Measurements from ENCODE around the gene IGLL1. TPM values are rescaled to one million over a fixed set of nuclear protein-coding genes. Genes with fewer than 3 reads are reported as not detected.

The IGLL1 gene
- total RNA-seq, 4 donors from 2014 or later, result not detected

DNA sequence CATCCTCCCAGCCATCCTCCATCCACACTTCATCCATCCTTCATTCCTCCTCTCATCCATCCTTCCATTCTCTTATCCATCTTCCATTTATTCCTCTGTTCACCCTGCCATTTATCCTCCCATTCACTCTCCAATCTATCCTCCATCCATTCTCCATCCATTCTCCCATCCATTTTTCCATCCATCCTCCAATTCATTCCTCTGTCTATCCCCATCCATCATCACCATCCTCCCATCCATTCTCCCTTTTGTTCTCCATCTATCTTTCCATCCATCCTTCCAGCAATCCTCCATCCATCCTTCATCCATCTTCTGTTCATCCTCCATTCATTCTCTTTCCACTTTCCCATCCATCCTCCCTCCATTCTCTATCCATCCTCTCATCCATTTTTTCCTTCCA, 28.7 kb downstream of the IGLL1 start:
- no peak for TF ChIP-seq CTCF (IDR thresholded peaks at IDR 0.05; ENCODE audit: low read depth)

- TF ChIP-seq CTCF (IDR thresholded peaks at IDR 0.05; ENCODE audit: low read depth), result no peak
Observed at GRCh38 chr22:23550049-23550650, 29.9 kb downstream of the IGLL1 start.

DNA sequence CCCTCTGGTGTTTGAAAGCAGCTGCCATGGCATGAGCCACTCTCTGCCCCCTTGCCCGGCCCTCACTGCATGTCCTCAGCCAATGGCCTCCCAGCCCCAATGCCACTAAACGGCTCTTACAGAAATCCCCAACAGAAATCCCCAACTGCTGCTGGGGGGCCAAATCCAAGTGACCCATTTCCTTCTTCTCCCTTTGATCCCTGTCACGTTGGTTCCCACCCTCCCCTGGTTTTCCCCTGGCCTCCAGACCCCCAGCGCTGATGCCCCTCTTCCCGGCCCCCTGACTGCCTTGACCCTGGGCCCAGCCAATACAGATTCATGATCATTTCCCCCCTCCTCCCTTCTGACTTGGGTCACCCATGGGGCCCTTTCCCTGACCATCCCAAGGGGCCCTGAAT, 30.9 kb downstream of the IGLL1 start:
- TF ChIP-seq CTCF (IDR thresholded peaks at IDR 0.05; ENCODE audit: low read depth), result no peak

DNA sequence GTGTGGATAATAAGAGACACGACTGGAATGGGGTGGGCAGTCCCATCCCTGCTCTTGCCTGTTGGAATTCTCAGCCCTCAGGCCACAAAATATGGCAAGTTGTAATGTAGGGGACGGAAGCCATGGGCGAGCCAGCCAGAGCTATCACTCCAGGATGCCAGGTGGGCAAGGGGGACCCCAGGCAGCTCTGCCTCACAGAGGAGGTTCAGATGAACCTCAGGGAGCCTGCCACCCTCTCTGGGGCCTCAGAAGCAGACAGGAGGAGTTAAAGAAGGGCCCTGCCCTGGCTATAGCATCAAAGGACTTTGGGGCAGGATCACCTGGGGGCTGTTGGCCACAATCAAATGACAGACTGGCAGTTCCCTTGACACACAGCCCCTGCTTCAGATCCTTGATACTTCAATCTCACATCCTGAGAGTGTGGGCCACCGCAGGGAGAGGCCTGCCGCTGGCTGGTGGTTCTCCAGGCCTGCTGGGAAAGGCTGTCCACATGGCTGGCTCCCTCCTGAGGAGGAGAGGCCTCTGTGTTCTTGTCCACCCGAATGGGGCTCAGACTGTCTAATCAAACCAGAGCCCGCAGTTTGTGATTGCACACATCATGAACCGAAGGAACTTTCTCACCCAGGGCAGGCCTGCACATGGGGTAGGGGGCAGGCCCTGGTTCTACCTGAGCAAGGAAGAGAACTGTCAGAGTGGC, 31.4 kb downstream of the IGLL1 start:
- TF ChIP-seq CTCF (IDR thresholded peaks at IDR 0.05; ENCODE audit: low read depth), result no peak

DNA sequence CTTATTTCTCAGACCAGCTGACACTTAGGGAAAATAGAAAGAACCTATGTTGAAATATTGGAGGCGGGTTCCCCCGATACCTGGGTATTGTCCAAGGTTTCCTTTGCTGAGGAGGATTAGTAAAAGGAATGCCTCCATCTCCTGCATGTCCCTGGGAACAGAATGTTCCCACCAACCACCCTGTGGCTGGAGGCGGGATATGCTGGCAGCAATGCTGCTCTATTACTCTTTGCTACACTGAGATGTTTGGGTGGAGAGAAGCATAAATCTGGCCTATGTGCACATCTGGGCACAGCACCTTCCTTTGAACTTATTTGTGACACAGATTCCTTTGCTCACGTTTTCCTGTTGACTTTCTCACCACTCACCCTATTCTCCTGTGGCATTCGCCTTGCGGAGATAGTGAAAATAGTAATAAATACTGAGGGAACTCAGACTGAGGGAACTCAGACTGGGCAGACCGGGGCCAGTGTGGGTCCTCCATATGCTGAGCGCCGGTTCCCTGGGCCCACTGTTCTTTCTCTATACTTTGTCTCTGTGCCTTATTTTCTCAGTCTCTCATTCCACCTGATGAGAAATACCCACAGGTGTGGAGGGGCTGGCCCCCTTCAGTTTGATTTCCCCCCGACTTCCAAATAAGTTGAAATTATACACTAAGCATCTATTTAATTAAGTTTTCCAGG, 32.1 kb downstream of the IGLL1 start:
- no peak for TF ChIP-seq CTCF (IDR thresholded peaks at IDR 0.05; ENCODE audit: low read depth)

GRCh38 chr22:23544852-23545251, 35.2 kb downstream of the IGLL1 start:
- no peak for TF ChIP-seq CTCF (IDR thresholded peaks at IDR 0.05; ENCODE audit: low read depth)

DNA sequence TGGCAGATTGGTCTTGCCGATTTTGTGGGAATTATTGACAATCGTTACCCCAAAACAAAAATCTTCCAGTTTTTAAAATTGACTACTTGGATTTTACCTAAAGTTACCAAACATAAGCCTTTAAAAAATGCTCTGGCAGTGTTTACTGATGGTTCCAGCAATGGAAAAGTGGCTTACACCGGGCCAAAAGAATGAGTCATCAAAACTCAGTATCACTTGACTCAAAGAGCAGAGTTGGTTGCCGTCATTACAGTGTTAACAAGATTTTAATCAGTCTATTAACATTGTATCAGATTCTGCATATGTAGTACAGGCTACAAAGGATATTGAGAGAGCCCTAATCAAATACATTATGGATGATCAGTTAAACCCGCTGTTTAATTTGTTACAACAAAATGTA, 37.2 kb downstream of the IGLL1 start:
- TF ChIP-seq CTCF (IDR thresholded peaks at IDR 0.05; ENCODE audit: low read depth), result no peak
